Endothelial cell of umbilical vein (primary cell): ENCODE measurements around the gene PTH1R. TPM values are rescaled to one million over a fixed set of nuclear protein-coding genes. Genes with fewer than 3 reads are reported as not detected.

Experiments used
- BruUV-seq: library from RNA; stranded (reverse); fragments of 400-500 nt; replicated peaks from 2 replicates; lab custom pipeline; 2021; lab: Mats Ljungman, UMichigan
- CTCF ChIA-PET: fragments of 300-600, 350-600 bp; sonication (Branson Sonifier 250); formaldehyde crosslinking; loops from one replicate; lab custom pipeline; 2021; ENCODE audit warnings: antibody characterized with exemption, inconsistent platforms; lab: Charles Lee
- POLR2A ChIA-PET: fragments of 300-600, 350-600 bp; sonication (Branson Sonifier 250); formaldehyde crosslinking; loops from one replicate; lab custom pipeline; 2021; ENCODE audit warnings: antibody characterized with exemption, inconsistent platforms; lab: Charles Lee
- DNase-seq: peaks from one replicate; pipeline ENCODE4 v3.0.0-alpha.2; 2011; ENCODE audit warnings: low read depth, low spot score
- FAIRE-seq: peaks from 2 replicates; lab custom pipeline; 2011; peaks lifted over from hg19 to GRCh38; lab: Jason Lieb, UNC
- H2AFZ ChIP-seq: 2 replicates; pipeline ENCODE4 v1.6.0; 2012; ENCODE audit warnings: low read depth, low read length, control low read depth, inconsistent platforms
- H3K27ac ChIP-seq: 2 replicates; pipeline ENCODE4 v1.5.1; 2011; ENCODE audit warnings: low read depth, mild to moderate bottlenecking, control low read depth, low read length, moderate library complexity; ENCODE audit not compliant: insufficient read depth
- H3K27me3 ChIP-seq, 2 experiments: 2 replicates each; pipeline versions ENCODE4 v1.6.0 to v1.6.1; 2011; ENCODE audit warnings: low read length in 2 of 2, mixed read lengths in 1 of 2; ENCODE audit not compliant: control insufficient read depth in 2 of 2, insufficient read depth in 2 of 2
- H3K36me3 ChIP-seq, 2 experiments: 2 replicates in 1 of 2; 3 replicates in 1 of 2; pipeline ENCODE4 v1.5.1; 2011; ENCODE audit warnings: low read length in 2 of 2, mild to moderate bottlenecking in 1 of 2, moderate library complexity in 1 of 2; ENCODE audit not compliant: control insufficient read depth in 2 of 2, insufficient read depth in 2 of 2; ENCODE audit errors: extremely low read depth in 1 of 2
- H3K4me1 ChIP-seq: 3 replicates; pipeline ENCODE4 v1.5.1; 2011; ENCODE audit warnings: mild to moderate bottlenecking, low read length; ENCODE audit not compliant: control insufficient read depth, insufficient read depth; ENCODE audit errors: extremely low read depth
- H3K4me2 ChIP-seq: 2 replicates; pipeline ENCODE4 v1.6.1; 2011; ENCODE audit warnings: low read length, control low read depth, mixed read lengths; ENCODE audit not compliant: insufficient read depth
- H3K4me3 ChIP-seq, 3 experiments: fragments of 200-600 bp in 1 of 3; sonication (generic), shearing (Covaris generic) in 1 of 3; replicated peaks in 1 of 3; 2 replicates each; pipeline ENCODE4 v1.5.1; 2011 to 2016; ENCODE audit warnings: control low read depth in 3 of 3, low read length in 3 of 3, mild to moderate bottlenecking in 2 of 3, inconsistent platforms in 1 of 3, low read depth in 1 of 3, moderate library complexity in 1 of 3; ENCODE audit not compliant: insufficient read depth in 1 of 3
- H3K79me2 ChIP-seq: 2 replicates; pipeline ENCODE4 v1.6.0; 2012; ENCODE audit warnings: low read length, inconsistent platforms; ENCODE audit not compliant: control insufficient read depth, insufficient read depth
- H3K9ac ChIP-seq: replicated peaks from 2 replicates; pipeline ENCODE3; 2011; ENCODE audit warnings: low read length, control low read depth; ENCODE audit not compliant: insufficient read depth; ENCODE audit errors: extremely low read depth
- H3K9me1 ChIP-seq: replicated peaks from 3 replicates; pipeline ENCODE4 v1.6.0; 2011; ENCODE audit warnings: mild to moderate bottlenecking, low read length; ENCODE audit not compliant: control insufficient read depth, insufficient read depth; ENCODE audit errors: extremely low read depth
- H3K9me3 ChIP-seq: replicated peaks from 2 replicates; pipeline ENCODE4 v1.5.1; 2012; ENCODE audit warnings: low read length, inconsistent platforms; ENCODE audit not compliant: control insufficient read depth, insufficient read depth
- H4K20me1 ChIP-seq: replicated peaks from 2 replicates; pipeline ENCODE3; 2011; ENCODE audit warnings: mild to moderate bottlenecking, low read length; ENCODE audit not compliant: control insufficient read depth, insufficient read depth; ENCODE audit errors: extremely low read depth
- CTCF ChIP-seq, 2 donors: IDR thresholded peaks; 1 replicate in 1 of 2; 2 replicates in 1 of 2; pipeline ENCODE4 v1.5.1; 2011; ENCODE audit warnings: low read length in 2 of 2, mild to moderate bottlenecking in 2 of 2, moderate library complexity in 2 of 2, control low read depth in 1 of 2, inconsistent platforms in 1 of 2, low read depth in 1 of 2; ENCODE audit not compliant: insufficient read depth in 1 of 2; ENCODE audit errors: extremely low read depth in 1 of 2
- EZH2 ChIP-seq: IDR thresholded peaks from 2 replicates; pipeline ENCODE4 v1.6.1; 2012; ENCODE audit warnings: borderline replicate concordance, low read depth, mild to moderate bottlenecking, moderate library complexity, low read length, inconsistent platforms; ENCODE audit not compliant: severe bottlenecking
- MAX ChIP-seq: IDR thresholded peaks from 2 replicates; pipeline ENCODE4 v1.6.1; 2011; ENCODE audit not compliant: insufficient read depth, insufficient read length
- POLR2AphosphoS5 ChIP-seq: IDR thresholded peaks from 2 replicates; pipeline ENCODE4 v1.6.1; 2012; ENCODE audit warnings: low read depth, mild to moderate bottlenecking, control low read depth, low read length, moderate library complexity; ENCODE audit not compliant: insufficient read depth
- dilution Hi-C: fragments of 300-500 bp; cut with MboI; formaldehyde crosslinking; loops from one replicate; pipeline ENCODE4 v1.15.0; 2019; ENCODE audit warnings: low sequenced_read_pairs; ENCODE audit not compliant: extremely low pct_ligation_motif_present
- intact Hi-C: fragments of 100-400 bp; cut with micrococcal nuclease; formaldehyde crosslinking; loops from one replicate; pipeline ENCODE4 v1.10.0; 2022
- polyA plus RNA-seq, 4 experiments: library from polyadenylated mRNA; depleted of rRNA in 3 of 4; stranded (reverse) in 3 of 4; unstranded in 1 of 4; fragments of >200 nt; gene quantifications; 2 replicates each; pipeline versions ENCODE4 v1.2.1 to v1.2.3, GENCODE V29; 2011 to 2012; ENCODE audit warnings: missing spikeins in 1 of 4
- total RNA-seq: library from RNA; stranded (reverse); gene quantifications from 2 replicates; pipeline ENCODE4 v1.2.3, GENCODE V29; 2021

PTH1R gene
- total and polyA plus RNA-seq, 2 donors (not counting 3 experiments of a cell fraction or from before 2014, with no cell fraction given): 0.08 to 0.46 TPM

GRCh38 chr3:46845860-46846623 is 31.5 kb upstream of the PTH1R start:
- Histone ChIP-seq H3K9ac (peak overlapping the region; percentile 58), H3K79me2 (no peaks in the 10 kb centered on the region), H3K4me1 (peaks cover 14% of the 10 kb centered on the region), H3K27me3 (peaks cover 2 to 8% of the 10 kb centered on the region in 2 experiments), H2AFZ (peak overlapping the region; percentile 96), H3K36me3 (no peaks in the 10 kb centered on the region), H3K9me3 (no peaks in the 10 kb centered on the region), H3K9me1 (no peaks in the 10 kb centered on the region), H4K20me1 (no peaks in the 10 kb centered on the region), H3K4me3 (peak overlapping the region in 2 of 3 experiments; percentile 19 to 41), H3K4me2 (peak overlapping the region; percentile 68), H3K27ac (peak overlapping the region; percentile 3)
- peak; percentile 33 to 56 for TF ChIP-seq CTCF (IDR thresholded peaks at IDR 0.05; ENCODE audit: extremely low read depth in 1 of 2, insufficient read depth in 1 of 2, low read depth in 1 of 2, low read length in 2 of 2)
- no peak for TF ChIP-seq EZH2
- TF ChIP-seq MAX: no peak
- TF ChIP-seq POLR2AphosphoS5: no peak
- CTCF ChIA-PET: interaction anchor here (0.8 to 2.0 kb wide), 17 partner anchors 8 to 357 kb away, joined by 3 to 13 read pairs (median 4); no protein-coding TSS in a partner anchor
- intact Hi-C loops (loop anchor here (2.0 kb wide), 1 partner anchor 33 kb away; no protein-coding TSS in a partner anchor), dilution Hi-C loops (no loop called here)
- DNase-seq (peak; percentile 56), FAIRE-seq (peak; percentile 68)
- POLR2A ChIA-PET: no interaction called here
- BruUV-seq: no TSS peak
